Osteoblast (primary cell): ENCODE measurements around the gene KIAA0319L. TPM values are rescaled to one million over a fixed set of nuclear protein-coding genes. Genes with fewer than 3 reads are reported as not detected.

Source experiments
- DNase-seq: peaks from one replicate; pipeline ENCODE4 v3.0.0; 2011; ENCODE audit warnings: low spot score, mixed read lengths; ENCODE audit not compliant: insufficient read length; ENCODE audit errors: missing footprints
- H2AFZ ChIP-seq: 2 replicates; pipeline ENCODE4 v1.6.0; 2011; ENCODE audit warnings: mild to moderate bottlenecking, low read length
- H3K27ac ChIP-seq: 2 replicates; pipeline ENCODE4 v1.5.1; 2011; ENCODE audit warnings: mild to moderate bottlenecking, low read depth, low read length, moderate library complexity
- H3K27me3 ChIP-seq: 2 replicates; pipeline ENCODE4 v1.6.0; 2012; ENCODE audit warnings: mild to moderate bottlenecking, control low read depth, inconsistent platforms, low read length, moderate library complexity; ENCODE audit not compliant: insufficient read depth
- H3K36me3 ChIP-seq: 2 replicates; pipeline ENCODE4 v1.5.1; 2011; ENCODE audit warnings: mild to moderate bottlenecking, low read length, control low read depth, moderate library complexity; ENCODE audit not compliant: insufficient read depth
- H3K4me1 ChIP-seq: 2 replicates; pipeline ENCODE4 v1.5.1; 2011; ENCODE audit warnings: mild to moderate bottlenecking, low read length, control low read depth, moderate library complexity; ENCODE audit not compliant: insufficient read depth
- H3K4me2 ChIP-seq: 2 replicates; pipeline ENCODE4 v1.6.0; 2011; ENCODE audit warnings: mild to moderate bottlenecking, low read length; ENCODE audit not compliant: insufficient read depth
- H3K4me3 ChIP-seq: fragments of 200-600 bp; sonication (generic); 3 replicates; pipeline ENCODE4 v1.5.1; 2012; ENCODE audit warnings: mild to moderate bottlenecking, low read length, inconsistent platforms; ENCODE audit not compliant: insufficient read depth
- H3K79me2 ChIP-seq: 2 replicates; pipeline ENCODE4 v1.6.0; 2012; ENCODE audit warnings: mild to moderate bottlenecking, low read length, control low read depth, inconsistent platforms; ENCODE audit not compliant: insufficient read depth
- H3K9me3 ChIP-seq: 2 replicates; pipeline ENCODE4 v1.5.1; 2011; ENCODE audit warnings: low read depth, low read length, control low read depth
- H4K20me1 ChIP-seq: 2 replicates; pipeline ENCODE4 v1.6.0; 2012; ENCODE audit warnings: mild to moderate bottlenecking, low read length, control low read depth; ENCODE audit not compliant: insufficient read depth
- CTCF ChIP-seq: IDR thresholded peaks from 2 replicates; pipeline ENCODE4 v1.5.1; 2011; ENCODE audit warnings: mild to moderate bottlenecking, low read depth, low read length, moderate library complexity; ENCODE audit errors: extremely low read depth
- total RNA-seq: library from RNA; depleted of rRNA; stranded (reverse); fragments of >200 nt; gene quantifications from 2 replicates; pipeline ENCODE4 v1.2.3, GENCODE V29; 2012

Gene KIAA0319L
- total RNA-seq, 1 donor = 44.9 TPM

- H3K9me3 ChIP-seq = no peaks in the 10 kb centered on the region
- H3K4me2 ChIP-seq = no peak overlapping the region
- no peak overlapping the region for H3K4me3 ChIP-seq
- no peak for DNase-seq
- H3K4me1 ChIP-seq = no peaks in the 10 kb centered on the region
- H3K36me3 ChIP-seq = peaks cover 42% of the 10 kb centered on the region
- H3K79me2 ChIP-seq = no peaks in the 10 kb centered on the region
- no peak for TF ChIP-seq CTCF
- no peak overlapping the region for H2AFZ ChIP-seq
- no peaks in the 10 kb centered on the region for H3K27me3 ChIP-seq
- peaks cover 2% of the 10 kb centered on the region for H4K20me1 ChIP-seq
- no peak overlapping the region for H3K27ac ChIP-seq
These were observed 115.2 kb downstream of the KIAA0319L start for GRCh38 chr1:35441926-35442579.

DNA sequence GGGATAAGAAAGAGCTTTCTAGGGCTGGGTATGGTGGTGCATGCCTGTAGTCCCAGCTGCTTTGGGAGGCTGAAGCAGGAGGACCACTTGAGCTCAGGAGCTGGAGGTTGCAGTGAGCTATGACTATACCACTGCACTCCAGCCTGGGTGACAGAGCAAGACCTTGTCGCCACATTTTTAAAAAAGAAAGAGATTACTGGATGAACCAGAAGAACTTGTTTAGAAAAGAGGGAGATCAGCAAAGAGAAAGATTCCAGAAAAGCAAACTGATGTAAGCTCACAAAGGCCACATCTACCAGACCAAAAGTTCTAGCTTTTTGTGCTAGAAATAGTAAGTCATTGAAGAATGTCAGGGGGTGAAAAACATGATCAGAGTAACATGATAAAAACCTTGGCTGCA, 117.6 kb downstream of the KIAA0319L start:
- no peaks in the 10 kb centered on the region for H3K79me2 ChIP-seq
- peaks cover 54% of the 10 kb centered on the region for H3K36me3 ChIP-seq
- peaks cover 2% of the 10 kb centered on the region for H4K20me1 ChIP-seq
- H3K4me2 ChIP-seq = no peak overlapping the region
- no peak overlapping the region for H3K4me3 ChIP-seq
- no peak for DNase-seq
- no peaks in the 10 kb centered on the region for H3K27me3 ChIP-seq
- no peaks in the 10 kb centered on the region for H3K4me1 ChIP-seq
- TF ChIP-seq CTCF = no peak
- no peak overlapping the region for H3K27ac ChIP-seq
- H3K9me3 ChIP-seq = no peaks in the 10 kb centered on the region
- H2AFZ ChIP-seq = no peak overlapping the region

- H3K36me3 ChIP-seq = peaks cover 56% of the 10 kb centered on the region
These were observed 120.0 kb downstream of the KIAA0319L start for GRCh38 chr1:35437200-35437599.

GRCh38 chr1:35436078-35436477, 121.1 kb downstream of the KIAA0319L start:
- Histone ChIP-seq H2AFZ (no peak overlapping the region), H3K27ac (no peak overlapping the region), H3K4me1 (no peaks in the 10 kb centered on the region), H3K9me3 (no peaks in the 10 kb centered on the region), H3K79me2 (no peaks in the 10 kb centered on the region), H3K36me3 (peaks cover 50% of the 10 kb centered on the region), H3K4me3 (no peak overlapping the region), H3K4me2 (no peak overlapping the region), H4K20me1 (peaks cover 2% of the 10 kb centered on the region), H3K27me3 (no peaks in the 10 kb centered on the region)
- no peak for TF ChIP-seq CTCF
- no peak for DNase-seq

More at GRCh38 chr1:35437200-35437599, 120.0 kb downstream of the KIAA0319L start:
- TF ChIP-seq CTCF = no peak
- Histone ChIP-seq H3K27ac (no peak overlapping the region), H3K27me3 (no peaks in the 10 kb centered on the region), H3K4me3 (no peak overlapping the region), H3K4me1 (no peaks in the 10 kb centered on the region), H4K20me1 (peaks cover 2% of the 10 kb centered on the region), H3K9me3 (no peaks in the 10 kb centered on the region), H3K79me2 (no peaks in the 10 kb centered on the region), H3K4me2 (no peak overlapping the region), H2AFZ (no peak overlapping the region)
- DNase-seq = no peak
